ENCODE results near the gene DIO1.

The DIO1 gene

GRCh38 chr1:53894644-53895043 is 657 bp downstream of the DIO1 start:
- no peak for DNase-seq (ENCODE audit: low read depth, low spot score)

- DNase-seq (ENCODE audit: low read depth, low spot score): no peak
Measured at GRCh38 chr1:53895421-53895820, 1.4 kb downstream of the DIO1 start.

- no peak for DNase-seq (ENCODE audit: low read depth, low spot score)
Measured at GRCh38 chr1:53896635-53897229, 2.7 kb downstream of the DIO1 start.

- no peak for DNase-seq (ENCODE audit: low read depth, low spot score)
Measured at GRCh38 chr1:53899206-53899628, 5.2 kb downstream of the DIO1 start.

GRCh38 chr1:53899708-53900107 is 5.7 kb downstream of the DIO1 start:
- DNase-seq (ENCODE audit: low read depth, low spot score): no peak

- no peak for DNase-seq (ENCODE audit: low read depth, low spot score)
Measured at GRCh38 chr1:53902235-53903138, 8.5 kb downstream of the DIO1 start.

- no peak for DNase-seq (ENCODE audit: low read depth, low spot score)
Measured at GRCh38 chr1:53905509-53905908, 11.5 kb downstream of the DIO1 start.

GRCh38 chr1:53906121-53906520 is 12.1 kb downstream of the DIO1 start:
- DNase-seq (ENCODE audit: low read depth, low spot score): no peak

- no peak for DNase-seq (ENCODE audit: low read depth, low spot score)
Measured at GRCh38 chr1:53909946-53910345, 16.0 kb downstream of the DIO1 start.

GRCh38 chr1:53911442-53911841 is 17.5 kb downstream of the DIO1 start:
- no peak for DNase-seq (ENCODE audit: low read depth, low spot score)

- DNase-seq (ENCODE audit: low read depth, low spot score): no peak
Measured at GRCh38 chr1:53913352-53914033, 19.5 kb downstream of the DIO1 start.

- no peak for DNase-seq (ENCODE audit: low read depth, low spot score)
Measured at GRCh38 chr1:53918343-53918742, 24.4 kb downstream of the DIO1 start.

- no peak for DNase-seq (ENCODE audit: low read depth, low spot score)
Measured at GRCh38 chr1:53919675-53920066, 25.7 kb downstream of the DIO1 start.

- DNase-seq (ENCODE audit: low read depth, low spot score): no peak
Measured at GRCh38 chr1:53927376-53927881, 33.4 kb downstream of the DIO1 start.

GRCh38 chr1:53929246-53929960 is 35.4 kb downstream of the DIO1 start:
- DNase-seq (ENCODE audit: low read depth, low spot score): no peak

GRCh38 chr1:53930932-53931331 is 36.9 kb downstream of the DIO1 start:
- DNase-seq (ENCODE audit: low read depth, low spot score): no peak

GRCh38 chr1:53931523-53931922 is 37.5 kb downstream of the DIO1 start:
- no peak for DNase-seq (ENCODE audit: low read depth, low spot score)

GRCh38 chr1:53934170-53934765 is 40.3 kb downstream of the DIO1 start:
- DNase-seq (ENCODE audit: low read depth, low spot score): no peak

GRCh38 chr1:53936430-53936829 is 42.4 kb downstream of the DIO1 start:
- DNase-seq (ENCODE audit: low read depth, low spot score): no peak

GRCh38 chr1:53938136-53938830 is 44.3 kb downstream of the DIO1 start:
- DNase-seq (ENCODE audit: low read depth, low spot score): no peak

Measured in smooth muscle cell of the brain vasculature (primary cell).